MCF 10A (cell line): Measurements from ENCODE around the gene MPRIP. TPM values are rescaled to one million over a fixed set of nuclear protein-coding genes. Genes with fewer than 3 reads are reported as not detected.
"Not testable (repeated sequence)": the region's sequence is repeated elsewhere in the genome, so short reads cannot be mapped to it uniquely, and the experiment has no call there.

Source experiments
- BruUV-seq: library from RNA; stranded (reverse); fragments of 400-500 nt; replicated peaks from 2 replicates; lab custom pipeline; 2021; lab: Mats Ljungman, UMichigan
- CTCF ChIA-PET: fragments of 300-600 bp; sonication (Branson Sonifier 250); formaldehyde crosslinking; extraction: SDS; loops from one replicate; lab custom pipeline; 2021; ENCODE audit warnings: antibody characterized with exemption, inconsistent platforms; lab: Yijun Ruan, JAX
- POLR2A ChIA-PET: fragments of 300-600, 350-650 bp; sonication (Branson Sonifier 250); formaldehyde crosslinking; extraction: SDS; loops from one replicate; lab custom pipeline; 2020; ENCODE audit warnings: antibody characterized with exemption, inconsistent platforms; lab: Yijun Ruan, JAX
- DNase-seq: peaks from one replicate; pipeline ENCODE4 v3.0.0-alpha.2; 2018; ENCODE audit not compliant: unreplicated experiment
- H3K27ac Mint-ChIP-seq: one replicate; pipeline ENCODE4 v1.8.0; 2022; ENCODE audit warnings: mild to moderate bottlenecking, low read depth, mixed read lengths; ENCODE audit not compliant: unreplicated experiment
- H3K27me3 Mint-ChIP-seq: one replicate; pipeline ENCODE4 v1.8.0; 2022; ENCODE audit warnings: mixed read lengths; ENCODE audit not compliant: insufficient read depth, unreplicated experiment
- H3K36me3 Mint-ChIP-seq: one replicate; pipeline ENCODE4 v1.8.0; 2022; ENCODE audit warnings: mild to moderate bottlenecking, moderate library complexity, mixed read lengths; ENCODE audit not compliant: insufficient read depth, unreplicated experiment
- H3K4me1 Mint-ChIP-seq: one replicate; pipeline ENCODE4 v1.8.0; 2022; ENCODE audit warnings: mixed read lengths; ENCODE audit not compliant: insufficient read depth, unreplicated experiment
- H3K4me3 Mint-ChIP-seq: one replicate; pipeline ENCODE4 v1.8.0; 2022; ENCODE audit warnings: mild to moderate bottlenecking, moderate library complexity, mixed read lengths; ENCODE audit not compliant: unreplicated experiment
- H3K9me3 Mint-ChIP-seq: one replicate; pipeline ENCODE4 v1.8.0; 2022; ENCODE audit warnings: mixed read lengths; ENCODE audit not compliant: unreplicated experiment
- CTCF ChIP-seq: fragments of 200-600 bp; IDR thresholded peaks from one replicate; pipeline ENCODE4 v1.8.0; 2022; ENCODE audit warnings: antibody characterized with exemption, mild to moderate bottlenecking; ENCODE audit not compliant: unreplicated experiment
- intact Hi-C: fragments of 100-400 bp; cut with micrococcal nuclease; formaldehyde crosslinking; loops from 2 replicates; pipeline ENCODE4 v1.14.1; 2022
- total RNA-seq: library from RNA; stranded (reverse); gene quantifications from 2 replicates; pipeline ENCODE4 v1.2.3, GENCODE V29; 2022

MPRIP gene
- total RNA-seq, 1 experiment from 2014 or later, result 230 TPM

- POLR2A ChIA-PET, result no interaction called here
- no peak for TF ChIP-seq CTCF
- no peak overlapping the region for H3K4me3 Mint-ChIP-seq
- H3K36me3 Mint-ChIP-seq, result peaks cover 42% of the 10 kb centered on the region
- no peak for DNase-seq
- intact Hi-C loops, result loop anchor here (10.0 kb wide), 1 partner anchor 152 kb away; no protein-coding TSS in a partner anchor
- no peaks in the 10 kb centered on the region for H3K9me3 Mint-ChIP-seq
- CTCF ChIA-PET, result interaction anchor here (1.1 to 1.3 kb wide), 2 partner anchors 10 to 15 kb away, joined by 3 read pairs; no protein-coding TSS in a partner anchor
- no TSS peak for BruUV-seq
- H3K27ac Mint-ChIP-seq, result no peak overlapping the region
- H3K27me3 Mint-ChIP-seq, result no peaks in the 10 kb centered on the region
- peaks cover 25% of the 10 kb centered on the region for H3K4me1 Mint-ChIP-seq
These were observed 114.3 kb downstream of the MPRIP start for GRCh38 chr17:17156511-17156910.

- no peak for TF ChIP-seq CTCF
- no TSS peak for BruUV-seq
- Mint-ChIP-seq H3K36me3 (peaks cover 47% of the 10 kb centered on the region), H3K9me3 (no peaks in the 10 kb centered on the region), H3K27ac (peak overlapping the region; percentile 59), H3K4me1 (peaks cover 20% of the 10 kb centered on the region), H3K4me3 (no peak overlapping the region), H3K27me3 (no peaks in the 10 kb centered on the region)
- DNase-seq, result no peak
- CTCF ChIA-PET, result interaction anchor here (1.3 kb wide), 1 partner anchor 11 kb away, joined by 3 read pairs; no protein-coding TSS in a partner anchor
- POLR2A ChIA-PET, result no interaction called here
- intact Hi-C loops, result loop anchor here (10.0 kb wide), 1 partner anchor 152 kb away; no protein-coding TSS in a partner anchor
These were observed 114.8 kb downstream of the MPRIP start for GRCh38 chr17:17157041-17157440.

- H3K27me3 Mint-ChIP-seq, H3K4me1 Mint-ChIP-seq, BruUV-seq, H3K9me3 Mint-ChIP-seq, DNase-seq, H3K4me3 Mint-ChIP-seq, H3K27ac Mint-ChIP-seq, POLR2A ChIA-PET: not testable (repeated sequence)
- CTCF ChIA-PET, result interaction anchor here (1.3 kb wide), 1 partner anchor 158 kb away, joined by 4 read pairs; no protein-coding TSS in a partner anchor
- H3K36me3 Mint-ChIP-seq, result peaks cover 61% of the 10 kb centered on the region
- intact Hi-C loops, result loop anchor here (10.0 kb wide), 1 partner anchor 154 kb away; no protein-coding TSS in a partner anchor
These were observed 116.2 kb downstream of the MPRIP start for GRCh38 chr17:17158506-17158905.

- Mint-ChIP-seq H3K36me3 (peaks cover 65% of the 10 kb centered on the region), H3K27ac (no peak overlapping the region), H3K27me3 (no peaks in the 10 kb centered on the region), H3K4me1 (no peaks in the 10 kb centered on the region), H3K9me3 (no peaks in the 10 kb centered on the region), H3K4me3 (no peak overlapping the region)
- intact Hi-C loops, result loop anchor here (10.0 kb wide), 1 partner anchor 155 kb away; no protein-coding TSS in a partner anchor
- DNase-seq, result no peak
- no peak for TF ChIP-seq CTCF
- ChIA-PET POLR2A (no interaction called here), CTCF (interaction anchor here (0.6 to 0.8 kb wide), 3 partner anchors 48 to 130 kb away, joined by 3 to 4 read pairs (median 3); no protein-coding TSS in a partner anchor)
- BruUV-seq, result no TSS peak
These were observed 117.3 kb downstream of the MPRIP start for GRCh38 chr17:17159571-17159970.
